Endothelial cell (in vitro differentiated cells): ENCODE results near the gene CDHR5. TPM values are rescaled to one million over a fixed set of nuclear protein-coding genes. Genes with fewer than 3 reads are reported as not detected.

Experiments used
- DNase-seq: peaks from one replicate; pipeline ENCODE4 v3.0.0; 2021; ENCODE audit warnings: low spot score
- H3K27ac Mint-ChIP-seq: one replicate; pipeline ENCODE4 v1.8.0; 2021; ENCODE audit warnings: mixed read lengths, inconsistent platforms; ENCODE audit not compliant: unreplicated experiment
- H3K27me3 Mint-ChIP-seq: one replicate; pipeline ENCODE4 v1.8.0; 2021; ENCODE audit warnings: mild to moderate bottlenecking, moderate library complexity, mixed read lengths, inconsistent platforms; ENCODE audit not compliant: unreplicated experiment
- H3K36me3 Mint-ChIP-seq: one replicate; pipeline ENCODE4 v1.8.0; 2021; ENCODE audit warnings: mild to moderate bottlenecking, low read depth, mixed read lengths, inconsistent platforms; ENCODE audit not compliant: unreplicated experiment
- H3K4me1 Mint-ChIP-seq: one replicate; pipeline ENCODE4 v1.8.0; 2021; ENCODE audit warnings: mild to moderate bottlenecking, mixed read lengths, inconsistent platforms; ENCODE audit not compliant: unreplicated experiment
- H3K4me3 Mint-ChIP-seq: one replicate; pipeline ENCODE4 v1.8.0; 2021; ENCODE audit warnings: mild to moderate bottlenecking, mixed read lengths, inconsistent platforms; ENCODE audit not compliant: unreplicated experiment
- H3K9me3 Mint-ChIP-seq: one replicate; pipeline ENCODE4 v1.8.0; 2021; ENCODE audit warnings: mixed read lengths, inconsistent platforms; ENCODE audit not compliant: unreplicated experiment
- total RNA-seq: library from RNA; stranded (reverse); fragmentation: NEBNext Ultra II Directional; extraction: Animal tissue kit (Norgen Biotek cat#: 25700); gene quantifications from one replicate; pipeline ENCODE4 v1.2.1, GENCODE V29; 2021; ENCODE audit not compliant: unreplicated experiment
- TF ChIP-seq, protein P1 (sequence below): fragments of 200-600 bp; sonication (generic); IDR thresholded peaks from one replicate; pipeline ENCODE4 v1.5.0; 2021; ENCODE audit warnings: antibody characterized with exemption; ENCODE audit not compliant: unreplicated experiment

CDHR5 gene
- total RNA-seq, 1 donor from 2014 or later: not detected

DNA sequence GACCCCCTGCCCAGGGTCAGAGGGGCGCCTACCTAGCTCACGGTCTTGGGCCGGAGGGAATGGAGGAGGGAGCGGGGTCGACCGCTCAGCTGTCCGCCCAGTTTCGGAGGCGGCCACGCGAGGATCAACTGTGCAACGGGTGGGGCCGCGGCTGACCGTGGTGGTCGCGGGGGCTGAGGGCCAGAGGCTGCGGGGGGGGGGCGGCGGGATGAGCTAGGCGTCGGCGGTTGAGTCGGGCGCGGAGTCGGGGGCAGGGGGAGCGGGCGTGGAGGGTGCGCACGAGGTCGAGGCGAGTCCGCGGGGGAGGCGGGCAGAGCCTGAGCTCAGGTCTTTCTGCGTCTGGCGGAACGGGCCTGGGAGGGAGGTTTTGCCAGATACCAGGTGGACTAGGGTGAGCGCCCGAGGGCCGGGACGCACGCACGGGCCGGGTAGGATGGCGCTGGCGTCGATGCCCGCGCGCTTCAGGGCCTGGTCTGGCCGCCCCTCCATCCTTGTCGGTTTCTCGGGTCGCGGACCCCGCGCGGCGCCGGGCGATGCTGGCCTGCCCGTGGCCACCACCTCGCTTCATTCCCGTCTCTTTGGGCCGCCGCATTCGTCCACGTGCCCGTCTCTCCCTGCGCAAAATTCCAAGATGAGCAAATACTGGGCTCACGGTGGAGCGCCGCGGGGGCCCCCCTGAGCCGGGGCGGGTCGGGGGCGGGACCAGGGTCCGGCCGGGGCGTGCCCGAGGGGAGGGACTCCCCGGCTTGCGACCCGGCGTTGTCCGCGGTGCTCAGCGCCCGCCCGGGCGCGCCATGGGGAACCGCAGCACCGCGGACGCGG lies 12.0 kb upstream of the CDHR5 start, which contains the start of gene DRD4:
Gene DRD4 (plus strand): TSS at position 759 of the 822 bp plus-strand sequence. CDS start 36 bp downstream, at position 795.
- Mint-ChIP-seq H3K4me1 (peaks cover 3% of the 10 kb centered on the region), H3K36me3 (no peaks in the 10 kb centered on the region), H3K4me3 (peak within 1 kb of the TSS; percentile 25), H3K27me3 (peaks cover 28% of the 10 kb centered on the region), H3K9me3 (no peaks in the 10 kb centered on the region), H3K27ac (no peak within 1 kb of the TSS)
- TF ChIP-seq, protein P1, sequence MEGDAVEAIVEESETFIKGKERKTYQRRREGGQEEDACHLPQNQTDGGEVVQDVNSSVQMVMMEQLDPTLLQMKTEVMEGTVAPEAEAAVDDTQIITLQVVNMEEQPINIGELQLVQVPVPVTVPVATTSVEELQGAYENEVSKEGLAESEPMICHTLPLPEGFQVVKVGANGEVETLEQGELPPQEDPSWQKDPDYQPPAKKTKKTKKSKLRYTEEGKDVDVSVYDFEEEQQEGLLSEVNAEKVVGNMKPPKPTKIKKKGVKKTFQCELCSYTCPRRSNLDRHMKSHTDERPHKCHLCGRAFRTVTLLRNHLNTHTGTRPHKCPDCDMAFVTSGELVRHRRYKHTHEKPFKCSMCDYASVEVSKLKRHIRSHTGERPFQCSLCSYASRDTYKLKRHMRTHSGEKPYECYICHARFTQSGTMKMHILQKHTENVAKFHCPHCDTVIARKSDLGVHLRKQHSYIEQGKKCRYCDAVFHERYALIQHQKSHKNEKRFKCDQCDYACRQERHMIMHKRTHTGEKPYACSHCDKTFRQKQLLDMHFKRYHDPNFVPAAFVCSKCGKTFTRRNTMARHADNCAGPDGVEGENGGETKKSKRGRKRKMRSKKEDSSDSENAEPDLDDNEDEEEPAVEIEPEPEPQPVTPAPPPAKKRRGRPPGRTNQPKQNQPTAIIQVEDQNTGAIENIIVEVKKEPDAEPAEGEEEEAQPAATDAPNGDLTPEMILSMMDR: no peak
- DNase-seq: no peak

DNA sequence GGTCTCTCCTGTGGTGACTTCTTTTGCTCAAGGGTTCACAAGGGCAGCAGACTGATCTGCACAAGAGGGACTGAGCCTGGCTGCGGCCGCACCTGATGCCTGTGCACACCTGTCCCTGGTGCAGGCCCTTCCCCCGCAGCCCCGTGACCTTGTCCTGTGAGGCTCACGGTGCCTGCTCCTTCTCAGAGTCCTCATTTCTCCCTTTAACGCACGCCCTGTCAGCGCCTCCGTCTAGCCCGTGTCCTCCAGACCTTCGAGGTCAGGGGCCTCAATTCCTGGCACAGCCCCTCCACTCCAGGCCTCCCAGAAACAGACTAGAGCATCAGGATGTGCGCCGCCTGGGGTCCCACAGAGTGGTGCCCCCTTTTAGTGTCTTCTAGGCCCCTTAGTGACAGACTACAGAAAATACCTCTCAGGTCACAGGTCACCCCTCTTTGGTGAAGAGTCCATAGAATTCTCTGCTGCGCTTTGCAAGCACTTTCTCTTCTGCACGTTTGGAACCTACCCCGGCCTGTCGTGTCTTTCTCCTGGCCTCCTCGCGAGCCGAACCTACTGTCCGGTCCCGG lies 11.3 kb upstream of the CDHR5 start:
- Mint-ChIP-seq H3K27ac (no peak overlapping the region), H3K4me3 (peak overlapping the region; percentile 25), H3K36me3 (no peaks in the 10 kb centered on the region), H3K27me3 (peaks cover 26% of the 10 kb centered on the region), H3K9me3 (no peaks in the 10 kb centered on the region), H3K4me1 (peaks cover 3% of the 10 kb centered on the region)
- TF ChIP-seq, protein P1: no peak
- no peak for DNase-seq

DNA sequence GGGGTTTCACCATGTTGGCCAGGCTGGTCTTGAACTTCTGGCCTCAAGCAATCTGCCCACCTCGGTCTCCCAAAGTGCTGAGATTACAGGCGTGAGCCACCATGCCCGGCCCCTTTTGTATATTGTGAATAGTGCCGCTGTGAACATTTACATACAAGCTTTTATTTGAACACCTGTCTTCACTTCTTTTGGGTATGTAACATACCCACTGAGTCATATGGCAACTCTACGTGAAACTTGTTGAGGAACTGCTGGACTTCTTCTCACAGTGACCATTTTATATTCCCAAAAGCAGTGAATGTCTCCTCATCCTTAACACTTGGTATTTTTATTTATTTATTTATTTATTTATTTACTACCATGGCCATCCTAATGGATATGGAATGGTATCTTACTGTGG lies 6.1 kb upstream of the CDHR5 start:
- H3K4me3 Mint-ChIP-seq: no peak overlapping the region

DNA sequence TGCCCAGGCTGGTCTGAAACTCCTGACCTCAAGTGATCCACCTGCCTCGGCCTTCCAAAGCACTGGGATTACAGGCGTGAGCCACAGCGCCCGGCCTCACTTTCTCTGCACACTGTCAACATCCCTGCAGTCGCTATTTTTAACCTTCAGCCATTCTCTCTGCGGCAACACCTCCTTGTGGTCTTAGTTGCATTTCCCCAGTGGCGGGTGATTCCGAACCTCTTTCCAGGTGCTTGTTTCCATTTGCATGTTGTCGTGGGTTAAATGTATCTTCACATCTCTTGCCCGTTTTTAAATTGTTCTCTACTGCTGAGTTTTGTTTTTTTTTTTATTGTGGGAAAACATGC lies 4.5 kb upstream of the CDHR5 start:
- Mint-ChIP-seq H3K27ac (no peak overlapping the region), H3K27me3 (peaks cover 20% of the 10 kb centered on the region), H3K36me3 (peaks cover 12% of the 10 kb centered on the region), H3K4me1 (peaks cover 8% of the 10 kb centered on the region), H3K9me3 (no peaks in the 10 kb centered on the region), H3K4me3 (no peak overlapping the region)
- TF ChIP-seq, protein P1: no peak
- no peak for DNase-seq

More for the DNA sequence above, 6.1 kb upstream of the CDHR5 start:
- no peaks in the 10 kb centered on the region for H3K9me3 Mint-ChIP-seq
- H3K4me1 Mint-ChIP-seq: peaks cover 8% of the 10 kb centered on the region
- no peak for DNase-seq
- H3K27ac Mint-ChIP-seq: no peak overlapping the region
- peaks cover 12% of the 10 kb centered on the region for H3K36me3 Mint-ChIP-seq
- TF ChIP-seq, protein P1: no peak
- peaks cover 24% of the 10 kb centered on the region for H3K27me3 Mint-ChIP-seq

DNA sequence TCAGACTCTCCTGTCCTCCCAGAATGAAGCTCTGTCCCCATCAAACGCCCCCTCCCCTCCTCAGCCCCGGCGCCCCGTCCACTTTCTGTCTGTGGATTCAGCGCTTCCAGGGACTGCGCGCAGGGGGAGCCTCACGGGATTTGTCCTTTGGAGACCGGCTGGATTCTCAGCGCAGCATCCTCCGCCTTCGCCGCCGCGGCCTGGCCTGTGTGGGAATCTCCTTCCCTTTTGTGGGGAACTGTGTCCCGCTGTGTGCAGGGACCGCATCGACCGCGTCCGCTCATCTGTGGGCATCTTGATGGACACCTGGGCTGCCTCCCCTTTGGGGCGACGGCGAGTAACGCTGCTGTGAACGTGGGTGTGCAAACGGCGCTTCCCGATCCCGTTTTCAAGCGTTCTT lies 3.3 kb upstream of the CDHR5 start:
- DNase-seq: no peak
- Mint-ChIP-seq H3K9me3 (no peaks in the 10 kb centered on the region), H3K4me3 (peak overlapping the region; percentile 67), H3K4me1 (peaks cover 8% of the 10 kb centered on the region), H3K36me3 (peaks cover 12% of the 10 kb centered on the region), H3K27me3 (peaks cover 23% of the 10 kb centered on the region), H3K27ac (no peak overlapping the region)
- TF ChIP-seq, protein P1: no peak
